ENCODE measurements around the gene SMIM13. TPM values are rescaled to one million over a fixed set of nuclear protein-coding genes. Genes with fewer than 3 reads are reported as not detected.

The SMIM13 gene
- total and polyA plus RNA-seq, 10 donors = 1.5 to 8.3 (median 5.9) TPM

DNA sequence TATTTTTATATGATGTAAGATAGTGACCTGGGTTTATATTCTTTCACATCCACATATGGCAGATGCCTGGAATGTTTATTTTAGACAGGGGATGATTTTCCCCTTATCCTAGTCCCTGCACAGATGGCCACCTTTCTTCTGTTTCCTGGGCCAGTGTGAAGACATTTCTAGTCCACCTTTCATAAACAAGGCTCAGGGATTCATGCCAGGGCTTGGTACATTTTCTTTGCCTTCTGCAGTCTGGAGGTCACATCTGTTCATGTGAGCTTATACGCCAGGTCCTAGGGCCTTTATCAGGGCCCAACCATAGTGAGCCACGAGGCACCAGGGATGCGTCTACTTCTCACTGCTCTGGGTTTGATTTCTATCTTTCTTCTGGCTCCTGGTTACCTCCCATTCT, 55.9 kb downstream of the SMIM13 start:
- no peak overlapping the region for H3K4me3 ChIP-seq
- DNase-seq = no peak
- no peaks in the 10 kb centered on the region for H3K9me3 ChIP-seq
- peaks cover 0 to 2% (median under 1%) of the 10 kb centered on the region in 6 donors for H3K4me1 ChIP-seq
- H3K27ac ChIP-seq = no peak overlapping the region
- no peaks in the 10 kb centered on the region for H3K27me3 ChIP-seq (replicated peaks in 1 of 7)
- no peaks in the 10 kb centered on the region for H3K36me3 ChIP-seq
- TF ChIP-seq POLR2A (IDR thresholded peaks at IDR 0.05) = no peak
- TF ChIP-seq POLR2AphosphoS5 (IDR thresholded peaks at IDR 0.05) = no peak
- TF ChIP-seq, protein P1, sequence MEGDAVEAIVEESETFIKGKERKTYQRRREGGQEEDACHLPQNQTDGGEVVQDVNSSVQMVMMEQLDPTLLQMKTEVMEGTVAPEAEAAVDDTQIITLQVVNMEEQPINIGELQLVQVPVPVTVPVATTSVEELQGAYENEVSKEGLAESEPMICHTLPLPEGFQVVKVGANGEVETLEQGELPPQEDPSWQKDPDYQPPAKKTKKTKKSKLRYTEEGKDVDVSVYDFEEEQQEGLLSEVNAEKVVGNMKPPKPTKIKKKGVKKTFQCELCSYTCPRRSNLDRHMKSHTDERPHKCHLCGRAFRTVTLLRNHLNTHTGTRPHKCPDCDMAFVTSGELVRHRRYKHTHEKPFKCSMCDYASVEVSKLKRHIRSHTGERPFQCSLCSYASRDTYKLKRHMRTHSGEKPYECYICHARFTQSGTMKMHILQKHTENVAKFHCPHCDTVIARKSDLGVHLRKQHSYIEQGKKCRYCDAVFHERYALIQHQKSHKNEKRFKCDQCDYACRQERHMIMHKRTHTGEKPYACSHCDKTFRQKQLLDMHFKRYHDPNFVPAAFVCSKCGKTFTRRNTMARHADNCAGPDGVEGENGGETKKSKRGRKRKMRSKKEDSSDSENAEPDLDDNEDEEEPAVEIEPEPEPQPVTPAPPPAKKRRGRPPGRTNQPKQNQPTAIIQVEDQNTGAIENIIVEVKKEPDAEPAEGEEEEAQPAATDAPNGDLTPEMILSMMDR (IDR thresholded peaks at IDR 0.05 in 8 of 11, conservative IDR thresholded peaks at IDR 0.05 in 3 of 11) = no peak
- WGBS, 5 donors = 95 to 100% (median 97%) methylated on average over 3 of the region's 3 CpGs
- intact Hi-C loops (cut with DNase I; ENCODE audit: low total_unique reads) = loop anchor here (10.0 kb wide), 1 partner anchor 425 kb away; no protein-coding TSS in a partner anchor

DNA sequence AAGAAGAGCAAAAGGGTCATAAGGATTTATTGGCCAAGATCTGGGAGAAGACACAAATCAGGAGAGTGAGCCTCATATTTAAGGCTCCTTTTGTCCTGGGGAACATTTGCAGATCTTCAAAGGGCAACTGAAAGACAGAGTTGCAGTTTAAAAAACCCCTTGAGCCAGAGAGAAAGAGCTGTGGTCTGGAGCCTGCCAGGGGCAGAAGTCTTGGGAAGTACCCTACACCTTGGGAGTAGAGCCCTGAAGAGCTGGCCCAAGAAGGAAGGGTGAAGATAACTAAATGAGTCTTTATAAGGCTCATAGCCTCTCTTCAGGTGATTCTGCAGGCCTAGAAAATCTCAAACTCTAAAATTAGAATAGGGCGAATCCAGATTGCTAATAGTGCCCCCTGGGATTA, 57.9 kb downstream of the SMIM13 start:
- no peaks in the 10 kb centered on the region for H3K4me1 ChIP-seq
- H3K27ac ChIP-seq = no peak overlapping the region
- TF ChIP-seq POLR2A (IDR thresholded peaks at IDR 0.05) (no peak), POLR2AphosphoS5 (IDR thresholded peaks at IDR 0.05) (no peak)
- TF ChIP-seq, protein P1 (IDR thresholded peaks at IDR 0.05 in 8 of 11, conservative IDR thresholded peaks at IDR 0.05 in 3 of 11) = no peak
- H3K9me3 ChIP-seq = no peaks in the 10 kb centered on the region
- WGBS, 5 donors = 94 to 100% (median 97%) methylated on average over 1 of the region's 1 CpG
- no peak for DNase-seq
- H3K36me3 ChIP-seq = no peaks in the 10 kb centered on the region
- intact Hi-C loops (cut with DNase I; ENCODE audit: low total_unique reads) = no loop called here
- no peak overlapping the region for H3K4me3 ChIP-seq
- no peaks in the 10 kb centered on the region for H3K27me3 ChIP-seq (replicated peaks in 1 of 7)

DNA sequence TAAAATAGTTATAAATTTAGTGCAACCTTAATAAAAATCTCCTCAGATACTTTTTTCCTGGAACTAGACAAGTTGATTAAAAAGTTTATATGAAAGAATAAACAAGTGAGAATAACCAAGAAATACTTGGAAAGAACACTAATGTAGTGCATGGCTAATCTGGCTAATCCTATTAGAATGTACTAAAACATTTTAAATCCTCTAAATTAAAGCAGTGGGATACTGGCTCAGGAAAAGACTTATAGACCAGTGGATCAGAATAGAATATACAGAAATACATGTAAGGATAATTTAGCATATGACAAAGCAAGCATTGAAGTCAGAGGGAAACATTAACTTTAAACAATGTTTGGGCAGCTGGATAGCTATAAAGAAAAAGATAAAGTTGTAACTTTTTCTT, 58.9 kb downstream of the SMIM13 start:
- Histone ChIP-seq H3K4me1 (no peaks in the 10 kb centered on the region), H3K9me3 (peaks cover 0 to 4% (median 0%) of the 10 kb centered on the region in 8 donors), H3K4me3 (no peak overlapping the region), H3K36me3 (no peaks in the 10 kb centered on the region), H3K27ac (no peak overlapping the region), H3K27me3 (replicated peaks in 1 of 7) (no peaks in the 10 kb centered on the region)
- no peak for TF ChIP-seq POLR2A (IDR thresholded peaks at IDR 0.05)
- no peak for TF ChIP-seq POLR2AphosphoS5 (IDR thresholded peaks at IDR 0.05)
- TF ChIP-seq, protein P1 (IDR thresholded peaks at IDR 0.05 in 8 of 11, conservative IDR thresholded peaks at IDR 0.05 in 3 of 11) = no peak
- DNase-seq = no peak
- intact Hi-C loops (cut with DNase I; ENCODE audit: low total_unique reads) = no loop called here

DNA sequence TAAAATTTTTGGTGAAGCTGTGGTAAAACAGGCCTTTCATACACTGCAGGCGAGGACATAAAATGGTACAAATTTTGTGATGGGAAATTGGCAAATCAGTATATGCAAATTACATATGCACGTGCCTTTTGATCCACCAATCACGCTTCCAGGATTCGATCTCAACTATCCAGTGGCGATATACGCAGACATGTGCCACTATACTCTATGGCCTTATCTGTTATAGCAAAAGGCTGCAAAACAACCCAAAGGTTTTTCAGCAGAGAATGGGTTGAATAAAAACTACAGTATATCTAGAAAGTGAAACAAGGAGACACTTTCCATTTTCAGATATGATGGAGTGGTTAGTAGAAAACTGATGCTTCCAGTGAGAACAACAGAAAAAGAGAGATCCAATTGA, 59.8 kb downstream of the SMIM13 start:
- no peaks in the 10 kb centered on the region for H3K27me3 ChIP-seq (replicated peaks in 1 of 7)
- peak overlapping the region in 1 of 8 donors; percentile 55 for H3K4me3 ChIP-seq
- no peak for DNase-seq
- WGBS, 5 donors = 93 to 99% (median 97%) methylated on average over 6 of the region's 6 CpGs
- no peaks in the 10 kb centered on the region for H3K4me1 ChIP-seq
- H3K36me3 ChIP-seq = no peaks in the 10 kb centered on the region
- H3K27ac ChIP-seq = no peak overlapping the region
- H3K9me3 ChIP-seq = peaks cover 0 to 6% (median 0%) of the 10 kb centered on the region in 8 donors
- intact Hi-C loops (cut with DNase I; ENCODE audit: low total_unique reads) = no loop called here
- no peak for TF ChIP-seq POLR2A (IDR thresholded peaks at IDR 0.05)
- TF ChIP-seq POLR2AphosphoS5 (IDR thresholded peaks at IDR 0.05) = no peak
- TF ChIP-seq, protein P1 (IDR thresholded peaks at IDR 0.05 in 8 of 11, conservative IDR thresholded peaks at IDR 0.05 in 3 of 11) = no peak
